ENCODE measurements around the gene IHH. TPM values are rescaled to one million over a fixed set of nuclear protein-coding genes. Genes with fewer than 3 reads are reported as not detected.

The IHH gene
- total RNA-seq, 1 experiment from 2014 or later, result 0.07 TPM

- H3K9ac ChIP-seq (ENCODE audit: low read length), result no peak overlapping the region
- H3K4me2 ChIP-seq (ENCODE audit: low read length), result no peak overlapping the region
- H3K79me2 ChIP-seq (ENCODE audit: low read length), result no peaks in the 10 kb centered on the region
- POLR2A ChIA-PET (ENCODE audit: unreplicated experiment), result no interaction called here
- intact Hi-C loops (cut with micrococcal nuclease), result no loop called here
- peaks cover 11% of the 10 kb centered on the region for H3K4me1 ChIP-seq (ENCODE audit: insufficient read depth, low read length)
- no peaks in the 10 kb centered on the region for H3F3A ChIP-seq (ENCODE audit: low read length, unreplicated experiment)
- TF ChIP-seq, protein P1, sequence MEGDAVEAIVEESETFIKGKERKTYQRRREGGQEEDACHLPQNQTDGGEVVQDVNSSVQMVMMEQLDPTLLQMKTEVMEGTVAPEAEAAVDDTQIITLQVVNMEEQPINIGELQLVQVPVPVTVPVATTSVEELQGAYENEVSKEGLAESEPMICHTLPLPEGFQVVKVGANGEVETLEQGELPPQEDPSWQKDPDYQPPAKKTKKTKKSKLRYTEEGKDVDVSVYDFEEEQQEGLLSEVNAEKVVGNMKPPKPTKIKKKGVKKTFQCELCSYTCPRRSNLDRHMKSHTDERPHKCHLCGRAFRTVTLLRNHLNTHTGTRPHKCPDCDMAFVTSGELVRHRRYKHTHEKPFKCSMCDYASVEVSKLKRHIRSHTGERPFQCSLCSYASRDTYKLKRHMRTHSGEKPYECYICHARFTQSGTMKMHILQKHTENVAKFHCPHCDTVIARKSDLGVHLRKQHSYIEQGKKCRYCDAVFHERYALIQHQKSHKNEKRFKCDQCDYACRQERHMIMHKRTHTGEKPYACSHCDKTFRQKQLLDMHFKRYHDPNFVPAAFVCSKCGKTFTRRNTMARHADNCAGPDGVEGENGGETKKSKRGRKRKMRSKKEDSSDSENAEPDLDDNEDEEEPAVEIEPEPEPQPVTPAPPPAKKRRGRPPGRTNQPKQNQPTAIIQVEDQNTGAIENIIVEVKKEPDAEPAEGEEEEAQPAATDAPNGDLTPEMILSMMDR (conservative IDR thresholded peaks at IDR 0.05; ENCODE audit: low read depth, low read length), result no peak
- no peaks in the 10 kb centered on the region for H4K20me1 ChIP-seq (ENCODE audit: low read length)
- no peaks in the 10 kb centered on the region for H3K27me3 ChIP-seq (ENCODE audit: low read length)
- H3K4me3 ChIP-seq (ENCODE audit: low read length), result no peak overlapping the region
- BruUV-seq (replicated peaks), result no TSS peak
- CTCF ChIA-PET, result interaction anchor here (1.4 kb wide), 1 partner anchor 38 kb away, joined by 4 read pairs; no protein-coding TSS in a partner anchor
- no peaks in the 10 kb centered on the region for H3K9me2 ChIP-seq (replicated peaks; ENCODE audit: low read length)
- no peaks in the 10 kb centered on the region for H3K9me3 ChIP-seq (ENCODE audit: low read length)
- H3K36me3 ChIP-seq (ENCODE audit: low read depth, low read length), result no peaks in the 10 kb centered on the region
- H3K27ac ChIP-seq (ENCODE audit: low read length), result no peak overlapping the region
- DNase-seq, result no peak
- H2AFZ ChIP-seq (ENCODE audit: low read length), result no peak overlapping the region
- no peak for ATAC-seq
Observed at GRCh38 chr2:219081096-219081495, 20.4 kb upstream of the IHH start.

- Histone ChIP-seq H3K9ac (ENCODE audit: low read length) (no peak overlapping the region), H3K4me2 (ENCODE audit: low read length) (no peak overlapping the region), H3F3A (ENCODE audit: low read length, unreplicated experiment) (no peaks in the 10 kb centered on the region), H3K9me2 (replicated peaks; ENCODE audit: low read length) (no peaks in the 10 kb centered on the region), H3K9me3 (ENCODE audit: low read length) (no peaks in the 10 kb centered on the region), H2AFZ (ENCODE audit: low read length) (no peak overlapping the region), H3K4me1 (ENCODE audit: insufficient read depth, low read length) (peaks cover 11% of the 10 kb centered on the region), H3K36me3 (ENCODE audit: low read depth, low read length) (no peaks in the 10 kb centered on the region), H4K20me1 (ENCODE audit: low read length) (no peaks in the 10 kb centered on the region), H3K79me2 (ENCODE audit: low read length) (no peaks in the 10 kb centered on the region), H3K27me3 (ENCODE audit: low read length) (no peaks in the 10 kb centered on the region), H3K27ac (ENCODE audit: low read length) (no peak overlapping the region), H3K4me3 (ENCODE audit: low read length) (no peak overlapping the region)
- DNase-seq (peak; percentile 63), ATAC-seq (peak; percentile 69)
- CTCF ChIA-PET, result interaction anchor here (1.1 kb wide), 1 partner anchor 50 kb away, joined by 3 read pairs; no protein-coding TSS in a partner anchor
- no peak for TF ChIP-seq EZH2phosphoT487 (IDR thresholded peaks at IDR 0.05; ENCODE audit: borderline replicate concordance, low read length)
- TF ChIP-seq, protein P1 (conservative IDR thresholded peaks at IDR 0.05; ENCODE audit: low read depth, low read length), result no peak
- TF ChIP-seq EZH2 (IDR thresholded peaks at IDR 0.05; ENCODE audit: low read length, unreplicated experiment), result no peak
- intact Hi-C loops (cut with micrococcal nuclease), result no loop called here
- no TSS peak for BruUV-seq (replicated peaks)
- POLR2A ChIA-PET (ENCODE audit: unreplicated experiment), result no interaction called here
Observed at GRCh38 chr2:219079417-219079816, 18.7 kb upstream of the IHH start.

- Histone ChIP-seq H3K27me3 (ENCODE audit: low read length) (no peaks in the 10 kb centered on the region), H3K9me2 (replicated peaks; ENCODE audit: low read length) (no peaks in the 10 kb centered on the region), H3K79me2 (ENCODE audit: low read length) (no peaks in the 10 kb centered on the region), H3K36me3 (ENCODE audit: low read depth, low read length) (no peaks in the 10 kb centered on the region), H3K9ac (ENCODE audit: low read length) (no peak overlapping the region), H4K20me1 (ENCODE audit: low read length) (no peaks in the 10 kb centered on the region), H3K27ac (ENCODE audit: low read length) (no peak overlapping the region), H2AFZ (ENCODE audit: low read length) (no peak overlapping the region), H3F3A (ENCODE audit: low read length, unreplicated experiment) (no peaks in the 10 kb centered on the region), H3K4me3 (ENCODE audit: low read length) (no peak overlapping the region), H3K9me3 (ENCODE audit: low read length) (no peaks in the 10 kb centered on the region), H3K4me1 (ENCODE audit: insufficient read depth, low read length) (peaks cover 11% of the 10 kb centered on the region), H3K4me2 (ENCODE audit: low read length) (no peak overlapping the region)
- no TSS peak for BruUV-seq (replicated peaks)
- ATAC-seq, result no peak
- intact Hi-C loops (cut with micrococcal nuclease), result no loop called here
- TF ChIP-seq EZH2phosphoT487 (IDR thresholded peaks at IDR 0.05; ENCODE audit: borderline replicate concordance, low read length), result no peak
- POLR2A ChIA-PET (ENCODE audit: unreplicated experiment), result no interaction called here
- no peak for DNase-seq
- CTCF ChIA-PET, result no interaction called here
Observed at GRCh38 chr2:219078951-219079350, 18.2 kb upstream of the IHH start.

All from PC-3 (cell line).